ENCODE results near the gene LHX6.

The LHX6 gene

DNA sequence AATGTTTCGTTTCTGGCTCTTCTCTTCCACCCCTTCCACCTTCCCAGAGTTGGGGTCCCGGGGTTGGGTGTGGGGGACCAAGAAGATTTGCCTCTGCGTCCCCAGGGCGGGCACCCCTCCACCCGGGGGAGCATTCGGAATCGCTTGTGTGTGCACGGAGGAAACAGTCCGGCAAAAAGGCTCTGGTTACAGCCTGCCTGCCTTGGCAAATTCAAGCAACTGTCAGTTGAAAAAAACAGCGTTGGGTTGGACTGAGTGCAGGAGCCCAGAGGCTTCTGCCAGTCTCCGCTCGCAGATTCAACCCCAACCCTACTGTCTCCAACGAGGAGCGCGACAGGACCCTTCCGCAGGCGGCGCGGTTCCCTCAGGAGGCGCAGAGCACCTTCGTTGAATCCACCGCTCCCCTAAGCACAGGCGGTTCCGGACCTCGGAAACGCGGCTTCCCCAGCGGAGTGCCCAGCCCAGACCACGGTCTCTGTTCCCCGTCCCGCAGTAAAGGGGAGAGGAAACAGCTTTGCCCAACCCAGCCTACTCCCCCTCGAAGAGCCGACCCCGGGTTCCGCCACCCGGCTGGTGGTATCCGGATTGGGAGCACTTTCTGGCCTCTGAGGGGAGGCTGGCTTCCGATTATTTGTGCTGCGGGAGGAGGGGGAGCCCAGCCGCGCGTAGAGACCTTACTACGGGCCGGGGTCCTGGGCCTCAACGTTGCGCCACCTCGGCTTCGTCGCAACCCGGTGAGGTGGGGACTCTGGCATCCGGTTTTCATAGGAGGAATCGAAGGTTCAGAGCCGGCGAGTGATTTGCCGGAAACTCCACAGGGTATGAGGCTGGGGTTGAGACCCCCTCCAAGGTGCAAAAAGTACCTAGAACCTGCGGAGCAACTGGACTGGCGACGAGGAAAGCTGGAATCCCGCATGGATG is 9.6 kb downstream of the LHX6 start:
- Histone ChIP-seq H3K27me3 (ENCODE audit: control insufficient read depth, insufficient read depth, low read length) (peaks cover 95% of the 10 kb centered on the region), H3K4me3 (ENCODE audit: low read length) (no peak overlapping the region), H3K9ac (ENCODE audit: low read length) (no peak overlapping the region), H3K9me3 (ENCODE audit: control insufficient read depth, low read length) (no peaks in the 10 kb centered on the region), H3K36me3 (ENCODE audit: control insufficient read depth, insufficient read depth, low read length) (no peaks in the 10 kb centered on the region), H3K4me1 (ENCODE audit: control insufficient read depth, insufficient read depth, low read length) (peaks cover 21% of the 10 kb centered on the region)

DNA sequence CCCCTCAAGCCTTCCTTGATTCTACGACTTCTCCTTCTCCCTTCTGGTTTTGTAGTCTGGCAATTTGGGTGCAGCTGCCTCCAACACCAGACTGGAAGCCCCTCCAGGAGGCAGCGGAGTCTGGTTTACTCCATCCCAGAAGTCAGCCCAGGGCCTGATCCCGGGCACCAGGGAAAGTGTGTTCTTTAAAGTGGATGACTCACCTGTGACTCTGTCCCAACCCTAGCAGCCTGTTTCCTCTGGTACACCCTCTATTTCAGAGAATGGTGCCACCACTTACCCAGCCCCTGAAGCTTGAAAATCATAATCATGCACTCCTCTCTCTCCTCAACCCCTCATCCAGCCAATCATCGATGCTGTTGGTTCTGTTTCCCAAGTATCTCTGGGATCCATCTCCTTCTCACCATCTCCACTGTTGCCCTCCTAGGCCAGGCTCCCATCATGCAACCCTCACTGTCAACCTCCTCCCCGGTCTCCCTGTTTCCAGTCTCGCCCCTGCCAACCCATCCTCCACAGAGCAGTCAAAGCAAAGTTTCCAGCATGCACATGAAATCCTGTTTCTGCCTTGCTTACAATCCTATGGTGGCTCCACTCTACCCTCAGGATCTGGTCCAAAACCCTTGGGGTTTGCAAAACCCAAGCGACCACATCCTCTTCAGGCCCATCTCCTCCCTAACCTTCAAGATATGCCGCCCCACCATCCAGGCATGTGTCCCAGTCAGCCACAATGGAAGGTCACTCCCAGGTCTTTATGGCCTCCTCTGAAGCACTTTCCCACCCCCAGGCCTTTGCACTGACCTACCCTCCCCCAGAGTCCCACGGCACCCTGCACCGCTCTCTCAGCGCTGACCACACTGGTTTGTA is 10.5 kb downstream of the LHX6 start:
- peaks cover 25% of the 10 kb centered on the region for H3K4me1 ChIP-seq (ENCODE audit: control insufficient read depth, insufficient read depth, low read length)
- no peaks in the 10 kb centered on the region for H3K9me3 ChIP-seq (ENCODE audit: control insufficient read depth, low read length)
- no peak overlapping the region for H3K4me3 ChIP-seq (ENCODE audit: low read length)
- H3K36me3 ChIP-seq (ENCODE audit: control insufficient read depth, insufficient read depth, low read length) = no peaks in the 10 kb centered on the region
- peaks cover 95% of the 10 kb centered on the region for H3K27me3 ChIP-seq (ENCODE audit: control insufficient read depth, insufficient read depth, low read length)
- no peak overlapping the region for H3K9ac ChIP-seq (ENCODE audit: low read length)

DNA sequence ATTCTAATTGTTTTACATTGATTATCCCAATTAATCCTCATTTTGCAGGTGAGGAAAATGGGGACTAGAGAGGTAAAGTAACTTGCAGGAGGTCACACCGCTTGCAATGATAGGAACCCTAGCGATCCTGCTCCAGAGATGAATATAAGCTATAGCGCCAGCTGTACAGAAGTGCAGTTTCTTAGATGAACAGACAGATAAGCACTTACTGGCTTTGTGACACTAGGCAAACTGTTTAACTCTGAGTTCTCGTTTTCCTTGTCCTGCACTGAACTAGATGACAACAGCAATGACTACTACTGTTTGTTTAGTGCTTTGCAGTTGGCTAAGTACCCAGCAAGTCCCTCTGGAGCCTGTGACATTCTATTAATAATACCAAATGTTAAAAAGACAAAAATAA is 11.1 kb downstream of the LHX6 start:
- Histone ChIP-seq H3K9me3 (ENCODE audit: control insufficient read depth, low read length) (no peaks in the 10 kb centered on the region), H3K4me3 (ENCODE audit: low read length) (no peak overlapping the region), H3K4me1 (ENCODE audit: control insufficient read depth, insufficient read depth, low read length) (peaks cover 26% of the 10 kb centered on the region), H3K36me3 (ENCODE audit: control insufficient read depth, insufficient read depth, low read length) (no peaks in the 10 kb centered on the region), H3K27me3 (ENCODE audit: control insufficient read depth, insufficient read depth, low read length) (peaks cover 95% of the 10 kb centered on the region), H3K9ac (ENCODE audit: low read length) (no peak overlapping the region)

- no peaks in the 10 kb centered on the region for H3K36me3 ChIP-seq (ENCODE audit: control insufficient read depth, insufficient read depth, low read length)
- no peak overlapping the region for H3K9ac ChIP-seq (ENCODE audit: low read length)
- no peak overlapping the region for H3K4me3 ChIP-seq (ENCODE audit: low read length)
- H3K4me1 ChIP-seq (ENCODE audit: control insufficient read depth, insufficient read depth, low read length) = peaks cover 26% of the 10 kb centered on the region
- H3K27me3 ChIP-seq (ENCODE audit: control insufficient read depth, insufficient read depth, low read length) = peaks cover 95% of the 10 kb centered on the region
- no peaks in the 10 kb centered on the region for H3K9me3 ChIP-seq (ENCODE audit: control insufficient read depth, low read length)
Observed at GRCh38 chr9:122216798-122217418, 11.8 kb downstream of the LHX6 start.

GRCh38 chr9:122216138-122216797 is 12.5 kb downstream of the LHX6 start:
- Histone ChIP-seq H3K9ac (ENCODE audit: low read length) (no peak overlapping the region), H3K36me3 (ENCODE audit: control insufficient read depth, insufficient read depth, low read length) (no peaks in the 10 kb centered on the region), H3K27me3 (ENCODE audit: control insufficient read depth, insufficient read depth, low read length) (peaks cover 95% of the 10 kb centered on the region), H3K4me1 (ENCODE audit: control insufficient read depth, insufficient read depth, low read length) (peaks cover 26% of the 10 kb centered on the region), H3K4me3 (ENCODE audit: low read length) (no peak overlapping the region), H3K9me3 (ENCODE audit: control insufficient read depth, low read length) (no peaks in the 10 kb centered on the region)

GRCh38 chr9:122215663-122216062 is 13.1 kb downstream of the LHX6 start:
- H3K36me3 ChIP-seq (ENCODE audit: control insufficient read depth, insufficient read depth, low read length) = no peaks in the 10 kb centered on the region
- no peak overlapping the region for H3K9ac ChIP-seq (ENCODE audit: low read length)
- H3K9me3 ChIP-seq (ENCODE audit: control insufficient read depth, low read length) = no peaks in the 10 kb centered on the region
- no peak overlapping the region for H3K4me3 ChIP-seq (ENCODE audit: low read length)
- H3K27me3 ChIP-seq (ENCODE audit: control insufficient read depth, insufficient read depth, low read length) = peaks cover 95% of the 10 kb centered on the region
- H3K4me1 ChIP-seq (ENCODE audit: control insufficient read depth, insufficient read depth, low read length) = peaks cover 26% of the 10 kb centered on the region

DNA sequence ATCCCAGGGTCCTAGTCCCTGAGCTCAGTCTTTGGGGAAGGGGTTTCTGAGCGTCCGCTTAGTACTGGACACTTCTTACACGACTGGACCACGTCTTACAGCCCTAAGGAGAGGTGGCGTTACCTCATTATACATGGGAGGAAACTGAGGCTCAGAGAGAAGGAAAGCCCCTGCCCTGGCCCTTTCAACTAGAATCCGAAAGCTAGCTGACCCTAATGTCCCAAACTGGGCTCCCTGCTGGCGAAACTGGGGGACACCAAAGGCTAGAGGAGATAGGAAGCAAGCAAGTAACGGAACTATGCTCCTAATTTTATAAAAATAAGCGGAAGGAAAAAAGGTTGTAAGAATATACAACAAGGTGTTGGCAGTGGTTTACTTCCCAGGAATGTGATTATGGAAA is 14.2 kb downstream of the LHX6 start:
- no peak overlapping the region for H3K4me3 ChIP-seq (ENCODE audit: low read length)
- no peaks in the 10 kb centered on the region for H3K36me3 ChIP-seq (ENCODE audit: control insufficient read depth, insufficient read depth, low read length)
- H3K9ac ChIP-seq (ENCODE audit: low read length) = no peak overlapping the region
- H3K9me3 ChIP-seq (ENCODE audit: control insufficient read depth, low read length) = no peaks in the 10 kb centered on the region
- peaks cover 15% of the 10 kb centered on the region for H3K4me1 ChIP-seq (ENCODE audit: control insufficient read depth, insufficient read depth, low read length)
- H3K27me3 ChIP-seq (ENCODE audit: control insufficient read depth, insufficient read depth, low read length) = peaks cover 88% of the 10 kb centered on the region

DNA sequence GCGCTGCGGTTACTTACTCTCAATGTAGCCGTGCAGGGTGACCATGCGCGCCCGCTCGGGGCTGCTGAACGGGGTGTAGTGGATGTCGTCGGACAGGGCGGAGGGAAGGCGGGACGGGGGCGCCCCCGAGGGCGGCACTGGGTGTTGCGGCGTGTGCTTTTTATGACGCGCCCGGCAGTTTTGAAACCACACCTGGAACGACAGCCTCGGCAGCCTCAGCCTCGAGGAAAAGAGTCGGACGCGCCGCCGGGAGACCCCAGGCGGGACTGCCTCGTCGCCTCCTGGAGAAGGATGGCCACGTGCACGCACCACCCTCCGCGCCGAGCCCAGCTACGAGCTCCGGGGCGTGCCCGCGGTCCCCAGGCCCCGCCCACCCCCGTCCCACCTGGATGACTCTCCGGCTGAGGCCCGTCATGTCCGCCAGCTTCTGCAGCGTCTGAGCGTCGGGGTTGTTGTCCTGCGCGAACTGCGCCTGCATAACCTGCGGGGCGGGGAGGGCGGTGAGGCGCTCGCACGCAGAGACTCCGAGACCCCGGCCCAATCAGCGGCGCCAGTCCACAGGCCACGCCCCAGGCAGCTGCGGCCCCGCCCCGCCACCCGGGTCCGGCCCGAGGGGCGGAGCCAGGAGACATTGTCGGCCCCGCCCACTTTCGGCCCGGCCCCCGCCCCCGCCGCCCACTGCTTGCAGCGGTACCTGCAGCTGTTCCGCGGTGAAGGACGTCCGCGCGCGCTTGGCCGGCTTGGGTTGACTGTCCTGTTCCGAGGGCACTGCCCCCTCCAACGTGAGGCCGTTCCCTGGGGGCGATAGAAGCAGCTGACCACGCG is 15.0 kb downstream of the LHX6 start:
- Histone ChIP-seq H3K9ac (ENCODE audit: low read length) (no peak overlapping the region), H3K27me3 (ENCODE audit: control insufficient read depth, insufficient read depth, low read length) (peaks cover 80% of the 10 kb centered on the region), H3K9me3 (ENCODE audit: control insufficient read depth, low read length) (no peaks in the 10 kb centered on the region), H3K36me3 (ENCODE audit: control insufficient read depth, insufficient read depth, low read length) (no peaks in the 10 kb centered on the region), H3K4me1 (ENCODE audit: control insufficient read depth, insufficient read depth, low read length) (peaks cover 8% of the 10 kb centered on the region), H3K4me3 (ENCODE audit: low read length) (no peak overlapping the region)

DNA sequence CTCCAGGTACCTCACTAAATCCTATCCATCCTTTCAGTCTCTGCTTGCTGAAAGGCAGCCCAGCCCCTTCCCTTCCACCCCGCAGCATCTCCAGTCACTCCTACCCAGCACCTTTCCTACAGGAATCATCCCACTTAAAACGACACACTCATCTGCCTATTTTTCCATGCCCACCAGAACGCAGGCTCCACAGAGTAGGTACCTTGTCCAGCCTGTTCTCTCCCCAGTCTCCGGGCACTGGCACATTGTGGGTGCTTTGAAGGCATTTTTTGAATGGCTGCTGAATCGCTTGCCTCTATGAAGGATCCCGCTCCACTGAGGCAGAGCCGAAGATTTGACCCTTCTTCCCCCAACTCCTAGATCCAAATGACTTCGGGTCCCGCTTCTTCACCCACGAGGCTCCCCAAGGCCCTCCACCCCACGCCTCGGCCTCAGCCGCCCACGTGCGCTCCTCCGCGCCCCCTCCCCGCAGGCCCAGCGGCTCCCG is 15.6 kb downstream of the LHX6 start:
- Histone ChIP-seq H3K9ac (ENCODE audit: low read length) (no peak overlapping the region), H3K4me3 (ENCODE audit: low read length) (no peak overlapping the region), H3K27me3 (ENCODE audit: control insufficient read depth, insufficient read depth, low read length) (peaks cover 74% of the 10 kb centered on the region), H3K9me3 (ENCODE audit: control insufficient read depth, low read length) (no peaks in the 10 kb centered on the region), H3K36me3 (ENCODE audit: control insufficient read depth, insufficient read depth, low read length) (no peaks in the 10 kb centered on the region), H3K4me1 (ENCODE audit: control insufficient read depth, insufficient read depth, low read length) (peaks cover 6% of the 10 kb centered on the region)

DNA sequence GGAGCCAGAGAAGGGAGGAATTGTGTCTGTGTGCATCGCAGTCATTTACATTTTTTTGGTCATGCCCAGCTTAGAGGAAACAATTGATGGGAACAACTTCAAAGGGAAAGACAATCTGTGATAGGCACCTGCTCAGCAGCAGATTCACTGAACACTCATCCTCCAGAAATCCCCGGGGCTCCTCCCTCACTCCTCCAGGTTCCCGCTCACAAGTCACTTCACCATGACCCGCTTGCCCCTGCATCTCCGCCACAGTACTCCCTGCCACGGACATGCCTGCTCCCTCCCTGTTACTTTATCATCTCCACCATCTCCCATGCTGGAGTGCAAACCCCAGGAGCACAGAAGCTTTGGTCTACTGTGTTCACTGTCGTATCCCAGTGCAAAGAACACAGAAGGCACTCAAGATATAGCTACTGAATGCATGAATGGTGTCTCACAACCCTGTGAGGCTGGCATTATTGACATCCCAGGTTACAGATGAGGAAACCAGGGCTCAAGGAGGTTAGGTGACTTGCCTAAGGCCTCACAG is 16.2 kb downstream of the LHX6 start:
- Histone ChIP-seq H3K36me3 (ENCODE audit: control insufficient read depth, insufficient read depth, low read length) (no peaks in the 10 kb centered on the region), H3K4me3 (ENCODE audit: low read length) (no peak overlapping the region), H3K9me3 (ENCODE audit: control insufficient read depth, low read length) (no peaks in the 10 kb centered on the region), H3K9ac (ENCODE audit: low read length) (no peak overlapping the region), H3K27me3 (ENCODE audit: control insufficient read depth, insufficient read depth, low read length) (peaks cover 73% of the 10 kb centered on the region), H3K4me1 (ENCODE audit: control insufficient read depth, insufficient read depth, low read length) (peaks cover 6% of the 10 kb centered on the region)

GRCh38 chr9:122209451-122209850 is 19.3 kb downstream of the LHX6 start:
- peaks cover 63% of the 10 kb centered on the region for H3K27me3 ChIP-seq (ENCODE audit: control insufficient read depth, insufficient read depth, low read length)
- no peak overlapping the region for H3K9ac ChIP-seq (ENCODE audit: low read length)
- H3K4me3 ChIP-seq (ENCODE audit: low read length) = no peak overlapping the region
- H3K36me3 ChIP-seq (ENCODE audit: control insufficient read depth, insufficient read depth, low read length) = no peaks in the 10 kb centered on the region
- peaks cover 6% of the 10 kb centered on the region for H3K4me1 ChIP-seq (ENCODE audit: control insufficient read depth, insufficient read depth, low read length)
- H3K9me3 ChIP-seq (ENCODE audit: control insufficient read depth, low read length) = no peaks in the 10 kb centered on the region

All from mucosa of stomach (tissue), 1 donor.